Measurements from ENCODE around the gene B3GALT5. TPM values are rescaled to one million over a fixed set of nuclear protein-coding genes. Genes with fewer than 3 reads are reported as not detected.

B3GALT5 gene
- total RNA-seq, 1 donor from 2014 or later, result 7.3 TPM

DNA sequence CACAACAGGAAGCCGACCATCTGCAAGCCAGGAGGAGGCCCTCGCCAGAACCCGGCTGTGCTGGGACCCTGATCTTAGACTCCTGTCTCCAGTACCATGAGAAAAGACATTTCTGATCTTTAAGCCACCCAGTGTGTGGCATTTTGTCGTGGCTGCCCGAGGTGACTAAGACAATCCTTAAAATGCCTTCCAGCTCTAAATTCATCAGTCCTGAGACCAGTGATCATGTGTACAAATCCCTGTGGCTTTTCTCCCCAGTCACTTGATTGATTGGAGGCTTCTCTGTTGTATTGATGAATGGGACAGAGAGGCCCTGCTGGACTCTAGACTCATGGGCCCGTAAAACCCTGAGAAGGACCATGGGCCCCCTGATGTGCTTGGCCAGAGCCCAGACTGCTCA lies 36.1 kb downstream of the B3GALT5 start:
- Mint-ChIP-seq H3K36me3 (ENCODE audit: low read depth, unreplicated experiment) (peaks cover 31% of the 10 kb centered on the region), H3K27ac (ENCODE audit: unreplicated experiment) (no peak overlapping the region), H3K27me3 (ENCODE audit: unreplicated experiment) (peaks cover 9% of the 10 kb centered on the region), H3K4me1 (ENCODE audit: unreplicated experiment) (peaks cover 52% of the 10 kb centered on the region), H3K9me3 (ENCODE audit: unreplicated experiment) (no peaks in the 10 kb centered on the region), H3K4me3 (ENCODE audit: unreplicated experiment) (no peak overlapping the region)
- TF ChIP-seq CTCF (IDR thresholded peaks at IDR 0.05; ENCODE audit: unreplicated experiment), result no peak
- no peak for DNase-seq (ENCODE audit: low spot score)

- peaks cover 45% of the 10 kb centered on the region for H3K4me1 Mint-ChIP-seq (ENCODE audit: unreplicated experiment)
- no peak for TF ChIP-seq CTCF (IDR thresholded peaks at IDR 0.05; ENCODE audit: unreplicated experiment)
- peaks cover 35% of the 10 kb centered on the region for H3K36me3 Mint-ChIP-seq (ENCODE audit: low read depth, unreplicated experiment)
- peaks cover 9% of the 10 kb centered on the region for H3K27me3 Mint-ChIP-seq (ENCODE audit: unreplicated experiment)
- no peaks in the 10 kb centered on the region for H3K9me3 Mint-ChIP-seq (ENCODE audit: unreplicated experiment)
- DNase-seq (ENCODE audit: low spot score), result no peak
- H3K27ac Mint-ChIP-seq (ENCODE audit: unreplicated experiment), result peak overlapping the region; percentile 74
- H3K4me3 Mint-ChIP-seq (ENCODE audit: unreplicated experiment), result peak overlapping the region; percentile 38
These were observed 36.8 kb downstream of the B3GALT5 start for GRCh38 chr21:39649526-39649925.

DNA sequence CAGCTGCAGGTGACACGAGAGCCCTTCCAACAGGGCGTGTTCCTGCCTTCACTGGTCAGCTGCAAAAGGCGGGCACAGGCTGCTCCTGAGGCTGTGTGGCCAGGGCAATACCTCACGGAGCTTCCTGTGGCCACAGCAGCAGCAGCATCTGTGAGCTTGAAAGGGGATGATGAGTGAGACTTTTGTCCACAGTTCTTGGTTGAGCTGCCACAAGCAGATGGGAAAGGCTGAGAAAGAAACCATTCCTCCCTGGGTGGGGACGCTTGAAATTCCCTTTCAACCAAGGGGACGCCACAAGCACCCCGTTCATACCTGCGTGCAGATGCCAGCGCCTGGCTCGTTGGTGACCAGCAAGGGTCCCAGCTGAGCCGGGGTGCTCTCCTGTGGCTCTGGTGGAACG lies 37.6 kb downstream of the B3GALT5 start:
- H3K4me1 Mint-ChIP-seq (ENCODE audit: unreplicated experiment), result peaks cover 38% of the 10 kb centered on the region
- H3K27ac Mint-ChIP-seq (ENCODE audit: unreplicated experiment), result no peak overlapping the region
- peaks cover 9% of the 10 kb centered on the region for H3K27me3 Mint-ChIP-seq (ENCODE audit: unreplicated experiment)
- TF ChIP-seq CTCF (IDR thresholded peaks at IDR 0.05; ENCODE audit: unreplicated experiment), result no peak
- H3K9me3 Mint-ChIP-seq (ENCODE audit: unreplicated experiment), result no peaks in the 10 kb centered on the region
- DNase-seq (ENCODE audit: low spot score), result no peak
- H3K4me3 Mint-ChIP-seq (ENCODE audit: unreplicated experiment), result no peak overlapping the region
- H3K36me3 Mint-ChIP-seq (ENCODE audit: low read depth, unreplicated experiment), result peaks cover 41% of the 10 kb centered on the region

GRCh38 chr21:39650801-39651200 lies 38.1 kb downstream of the B3GALT5 start:
- Mint-ChIP-seq H3K4me3 (ENCODE audit: unreplicated experiment) (no peak overlapping the region), H3K4me1 (ENCODE audit: unreplicated experiment) (peaks cover 33% of the 10 kb centered on the region), H3K27ac (ENCODE audit: unreplicated experiment) (no peak overlapping the region), H3K9me3 (ENCODE audit: unreplicated experiment) (no peaks in the 10 kb centered on the region), H3K36me3 (ENCODE audit: low read depth, unreplicated experiment) (peaks cover 44% of the 10 kb centered on the region), H3K27me3 (ENCODE audit: unreplicated experiment) (peaks cover 9% of the 10 kb centered on the region)
- DNase-seq (ENCODE audit: low spot score), result no peak
- TF ChIP-seq CTCF (IDR thresholded peaks at IDR 0.05; ENCODE audit: unreplicated experiment), result no peak

- peaks cover 42% of the 10 kb centered on the region for H3K36me3 Mint-ChIP-seq (ENCODE audit: low read depth, unreplicated experiment)
- peak overlapping the region; percentile 33 for H3K4me3 Mint-ChIP-seq (ENCODE audit: unreplicated experiment)
- DNase-seq (ENCODE audit: low spot score), result no peak
- no peak overlapping the region for H3K27ac Mint-ChIP-seq (ENCODE audit: unreplicated experiment)
- no peak for TF ChIP-seq CTCF (IDR thresholded peaks at IDR 0.05; ENCODE audit: unreplicated experiment)
- H3K4me1 Mint-ChIP-seq (ENCODE audit: unreplicated experiment), result peaks cover 29% of the 10 kb centered on the region
- H3K27me3 Mint-ChIP-seq (ENCODE audit: unreplicated experiment), result peaks cover 9% of the 10 kb centered on the region
- no peaks in the 10 kb centered on the region for H3K9me3 Mint-ChIP-seq (ENCODE audit: unreplicated experiment)
These were observed 38.5 kb downstream of the B3GALT5 start for GRCh38 chr21:39651206-39651605.

All from endothelial cell (in vitro differentiated cells).